ENCODE results near the gene DPP6.

DNA sequence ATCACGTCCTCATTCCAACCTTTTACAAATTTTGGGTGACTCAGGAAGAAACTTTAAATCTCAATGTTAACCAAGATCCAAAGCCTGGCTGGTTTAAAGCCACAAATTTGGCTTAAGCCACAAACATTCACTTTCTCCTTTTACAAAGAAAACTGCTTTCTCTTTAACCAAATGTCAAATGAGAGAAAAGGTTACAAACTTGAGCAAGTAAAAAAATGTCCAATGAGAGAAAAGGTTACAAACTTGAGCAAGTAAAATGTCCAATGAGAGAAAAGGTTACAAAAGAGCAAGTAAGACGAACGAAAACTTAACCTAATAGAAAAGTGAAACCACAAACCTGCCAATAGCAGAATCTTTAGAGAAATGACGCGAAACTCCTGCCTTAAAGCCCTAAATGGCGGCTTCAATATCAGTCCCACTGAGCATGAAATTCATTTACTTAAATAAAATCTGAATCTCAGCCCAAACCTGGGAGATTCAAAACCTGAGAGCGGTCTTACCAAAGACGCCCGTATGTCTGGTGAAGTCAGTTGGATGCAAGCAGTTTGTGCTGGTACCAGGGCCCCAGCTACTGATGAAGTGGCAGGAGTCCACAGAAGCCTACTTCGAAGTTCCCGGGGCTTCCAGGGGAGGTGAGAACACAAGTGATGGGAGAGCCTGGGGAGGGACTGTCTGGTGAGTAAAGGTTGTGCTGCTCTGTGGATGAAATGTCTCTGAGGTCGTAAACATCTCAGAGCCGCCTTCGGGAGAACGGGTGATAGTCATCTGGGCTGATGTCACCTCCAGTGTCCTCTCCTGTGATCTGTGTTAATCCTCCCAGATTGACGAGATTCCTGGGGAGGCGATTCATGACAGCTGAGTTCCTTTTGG is 876.2 kb downstream of the DPP6 start:
- TF ChIP-seq CTCF (conservative IDR thresholded peaks at IDR 0.05; ENCODE audit: low read depth in 2 of 2) (no peak), EZH2 (IDR thresholded peaks at IDR 0.05; ENCODE audit: low read depth, unreplicated experiment) (no peak), POLR2AphosphoS5 (IDR thresholded peaks at IDR 0.05; ENCODE audit: low read depth) (no peak), STAT1 (IDR thresholded peaks at IDR 0.05; ENCODE audit: unreplicated experiment) (no peak), EZH2phosphoT487 (IDR thresholded peaks at IDR 0.05; ENCODE audit: unreplicated experiment) (no peak), REST (IDR thresholded peaks at IDR 0.05; ENCODE audit: unreplicated experiment) (no peak), CREB1 (CRISPR knock-in tag; IDR thresholded peaks at IDR 0.05; ENCODE audit: low read depth) (no peak), ETS1 (IDR thresholded peaks at IDR 0.05) (no peak), ZNF331 (CRISPR knock-in tag; IDR thresholded peaks at IDR 0.05; ENCODE audit: low read depth) (no peak)
